Stimulated activated naive B cell treated with anti-CD40 and anti-IgM and Interleukin-4, amounts not matched to agents 10 μg/mL and 1 μg/mL and 100 μg/mL, for 72 hours (primary cell): ENCODE results near the gene TECTA.
"Not testable (repeated sequence)": the region's sequence is repeated elsewhere in the genome, so short reads cannot be mapped to it uniquely, and the experiment has no call there.

Experiments
- ATAC-seq, 2 donors: fragments of 150-1000 bp; cut with Tn5 transposase; replicated peaks; 2 replicates each; pipeline ENCODE4 v1.10.0; 2021; ENCODE audit warnings: moderate library complexity in 1 of 2
- DNase-seq: peaks from one replicate; pipeline ENCODE4 v3.0.0; 2021
- H3K27ac Mint-ChIP-seq: one replicate; pipeline ENCODE4 v1.8.0; 2022; ENCODE audit warnings: mild to moderate bottlenecking, mixed read lengths
- H3K27me3 Mint-ChIP-seq, 2 donors: one replicate each; pipeline ENCODE4 v1.8.0; 2022; ENCODE audit warnings: mixed read lengths in 2 of 2
- H3K36me3 Mint-ChIP-seq, 2 donors: one replicate each; pipeline ENCODE4 v1.8.0; 2022; ENCODE audit warnings: mixed read lengths in 2 of 2, mild to moderate bottlenecking in 1 of 2
- H3K4me1 Mint-ChIP-seq, 2 donors: one replicate each; pipeline ENCODE4 v1.8.0; 2022; ENCODE audit warnings: mixed read lengths in 2 of 2, mild to moderate bottlenecking in 1 of 2
- H3K4me3 Mint-ChIP-seq, 2 donors: one replicate each; pipeline ENCODE4 v1.8.0; 2022; ENCODE audit warnings: mild to moderate bottlenecking in 2 of 2, mixed read lengths in 2 of 2, moderate library complexity in 1 of 2
- H3K9me3 Mint-ChIP-seq, 2 donors: one replicate each; pipeline ENCODE4 v1.8.0; 2022; ENCODE audit warnings: mixed read lengths in 2 of 2, mild to moderate bottlenecking in 1 of 2

The TECTA gene

DNA sequence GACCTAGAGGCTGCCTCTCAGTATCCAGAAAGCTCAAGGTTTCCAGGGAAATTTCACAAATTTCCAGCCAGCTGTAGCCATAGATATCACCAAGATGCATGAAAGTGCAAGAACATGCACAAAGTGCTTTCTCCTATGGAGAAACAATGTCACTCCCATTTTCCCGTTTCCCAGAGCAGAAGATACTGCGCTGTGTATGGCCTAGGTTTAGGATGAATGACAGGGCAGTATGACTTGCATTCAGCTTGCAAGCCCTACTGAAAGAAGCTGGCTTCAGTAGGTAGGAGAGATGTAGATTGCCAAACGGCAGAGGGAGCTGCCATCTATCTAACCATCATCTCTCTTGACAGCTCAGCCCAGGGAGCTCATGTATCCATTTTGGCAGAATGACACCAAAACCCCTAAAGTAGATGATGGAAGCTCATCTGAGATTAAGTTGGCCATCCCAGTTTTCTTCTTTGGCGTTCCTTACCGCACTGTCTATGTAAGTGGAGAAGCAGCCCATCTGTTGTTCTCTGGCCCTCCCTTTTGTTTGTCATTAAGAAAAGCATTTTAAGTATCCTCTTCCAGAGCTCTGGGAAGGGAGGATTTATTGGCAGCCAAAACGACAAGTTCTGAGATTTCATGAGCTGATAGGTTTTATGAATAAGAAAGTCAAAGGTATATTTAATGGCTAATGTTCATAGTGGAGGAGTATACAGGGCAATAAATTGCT lies 4.6 kb downstream of the TECTA start:
- ATAC-seq (no peak), DNase-seq (no peak)
- H3K27me3 Mint-ChIP-seq = peaks cover 0 to 15% of the 10 kb centered on the region in 2 donors
- no peaks in the 10 kb centered on the region for H3K9me3 Mint-ChIP-seq
- no peak overlapping the region for H3K4me3 Mint-ChIP-seq
- peaks cover 0 to 2% of the 10 kb centered on the region in 2 donors for H3K36me3 Mint-ChIP-seq
- no peak overlapping the region for H3K27ac Mint-ChIP-seq
- no peaks in the 10 kb centered on the region for H3K4me1 Mint-ChIP-seq

DNA sequence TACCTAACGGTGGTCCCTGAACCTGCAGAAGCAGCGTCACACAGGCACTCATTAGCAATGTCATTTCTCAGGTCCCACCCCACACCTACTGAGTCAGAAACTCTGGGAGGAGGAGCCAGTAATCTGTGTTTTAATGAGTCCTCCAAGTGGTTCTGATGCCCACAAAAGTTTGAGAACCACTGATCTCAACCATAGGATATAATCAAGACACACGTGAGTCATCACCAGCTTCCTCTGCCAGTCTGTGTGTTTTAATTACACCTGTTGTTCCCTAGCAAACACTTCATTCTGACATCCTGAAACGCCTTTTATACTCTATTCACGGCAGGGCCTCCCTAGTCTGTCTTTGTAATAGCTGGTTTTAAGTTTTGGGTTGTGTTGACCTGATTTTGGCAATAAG lies 5.8 kb downstream of the TECTA start:
- Mint-ChIP-seq H3K27me3 (peaks cover 9 to 23% of the 10 kb centered on the region in 2 donors), H3K4me1 (no peaks in the 10 kb centered on the region), H3K36me3 (peaks cover 0 to 4% of the 10 kb centered on the region in 2 donors), H3K4me3 (no peak overlapping the region), H3K9me3 (no peaks in the 10 kb centered on the region), H3K27ac (no peak overlapping the region)
- DNase-seq = no peak
- no peak for ATAC-seq

DNA sequence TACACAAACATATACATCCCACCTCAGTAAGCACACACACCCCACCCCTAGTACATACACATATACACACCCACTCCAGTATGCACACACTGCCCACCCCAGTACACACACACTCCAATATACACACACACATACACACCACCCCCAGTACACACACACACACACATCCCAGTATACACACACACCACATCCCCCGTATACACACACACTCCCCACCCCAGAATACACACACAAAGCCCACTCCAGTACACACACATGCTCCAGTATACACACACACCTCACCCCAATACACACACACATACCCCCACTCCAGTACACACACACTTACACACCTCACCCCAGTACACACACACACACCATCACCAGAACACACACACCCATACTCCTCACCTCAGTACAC lies 7.4 kb downstream of the TECTA start:
- no peak overlapping the region for H3K27ac Mint-ChIP-seq
- no peaks in the 10 kb centered on the region for H3K9me3 Mint-ChIP-seq
- H3K27me3 Mint-ChIP-seq = peaks cover 24 to 32% of the 10 kb centered on the region in 2 donors
- peaks cover 5 to 9% of the 10 kb centered on the region in 2 donors for H3K4me1 Mint-ChIP-seq
- H3K36me3 Mint-ChIP-seq = peaks cover 0 to 4% of the 10 kb centered on the region in 2 donors
- no peak for ATAC-seq
- no peak for DNase-seq
- H3K4me3 Mint-ChIP-seq = no peak overlapping the region

DNA sequence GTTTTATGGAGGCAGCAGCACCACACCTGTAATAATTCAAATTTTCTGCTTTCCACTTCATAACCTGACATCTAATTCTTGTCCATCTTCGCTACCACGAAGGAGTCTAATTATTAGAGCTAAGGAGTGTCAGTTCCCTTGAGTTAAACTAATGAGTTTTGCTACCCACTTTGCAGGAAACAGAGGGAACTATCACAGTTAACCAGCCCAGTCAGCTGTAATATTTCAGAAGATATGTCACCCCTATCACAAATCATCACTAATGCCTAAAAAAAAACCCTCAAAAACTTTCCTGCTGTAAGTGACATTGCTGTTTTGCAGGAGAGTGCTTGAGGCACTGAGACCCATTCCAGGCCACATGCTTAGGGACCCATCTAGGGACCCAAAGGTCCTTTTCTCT lies 8.4 kb downstream of the TECTA start:
- ATAC-seq (no peak), DNase-seq (no peak)
- Mint-ChIP-seq H3K27me3 (peaks cover 32 to 35% of the 10 kb centered on the region in 2 donors), H3K27ac (no peak overlapping the region), H3K4me3 (no peak overlapping the region), H3K9me3 (no peaks in the 10 kb centered on the region), H3K36me3 (peaks cover 0 to 4% of the 10 kb centered on the region in 2 donors), H3K4me1 (peaks cover 5 to 9% of the 10 kb centered on the region in 2 donors)

DNA sequence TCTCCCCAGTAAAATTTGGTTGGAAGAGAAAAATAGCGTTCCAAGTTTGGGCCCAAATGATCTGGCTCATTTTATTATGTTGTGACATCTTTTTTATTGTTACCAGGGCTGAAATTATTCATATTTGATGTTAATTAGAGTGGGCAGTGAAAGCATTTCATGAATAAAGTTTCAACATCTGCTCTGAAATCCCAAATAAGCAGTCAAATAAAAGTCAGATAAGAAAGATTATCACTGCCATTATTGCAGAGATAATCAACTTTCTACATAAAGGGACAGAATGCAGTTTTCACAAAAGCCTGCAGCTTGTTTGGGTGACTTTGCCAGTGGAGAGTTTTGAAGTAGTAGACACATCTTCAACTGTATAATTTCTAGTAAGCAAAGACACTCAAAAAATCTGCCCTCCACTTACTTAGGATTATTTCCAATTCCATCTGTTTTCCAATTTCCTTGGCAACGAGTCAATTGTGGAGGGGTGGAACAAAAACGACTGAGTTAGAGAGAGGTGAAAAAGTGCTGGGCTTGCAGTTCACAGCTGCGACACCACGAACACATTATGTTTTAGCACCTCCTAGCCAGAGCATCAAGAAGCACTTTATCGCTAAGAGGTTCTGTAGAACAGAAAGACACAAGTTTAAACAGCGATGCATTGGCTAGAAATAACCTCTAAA lies 9.0 kb downstream of the TECTA start:
- Mint-ChIP-seq H3K27ac (no peak overlapping the region), H3K27me3 (peaks cover 33 to 34% of the 10 kb centered on the region in 2 donors), H3K9me3 (no peaks in the 10 kb centered on the region), H3K4me1 (peaks cover 5 to 9% of the 10 kb centered on the region in 2 donors), H3K36me3 (peaks cover 0 to 2% of the 10 kb centered on the region in 2 donors), H3K4me3 (no peak overlapping the region)
- no peak for DNase-seq
- no peak for ATAC-seq

DNA sequence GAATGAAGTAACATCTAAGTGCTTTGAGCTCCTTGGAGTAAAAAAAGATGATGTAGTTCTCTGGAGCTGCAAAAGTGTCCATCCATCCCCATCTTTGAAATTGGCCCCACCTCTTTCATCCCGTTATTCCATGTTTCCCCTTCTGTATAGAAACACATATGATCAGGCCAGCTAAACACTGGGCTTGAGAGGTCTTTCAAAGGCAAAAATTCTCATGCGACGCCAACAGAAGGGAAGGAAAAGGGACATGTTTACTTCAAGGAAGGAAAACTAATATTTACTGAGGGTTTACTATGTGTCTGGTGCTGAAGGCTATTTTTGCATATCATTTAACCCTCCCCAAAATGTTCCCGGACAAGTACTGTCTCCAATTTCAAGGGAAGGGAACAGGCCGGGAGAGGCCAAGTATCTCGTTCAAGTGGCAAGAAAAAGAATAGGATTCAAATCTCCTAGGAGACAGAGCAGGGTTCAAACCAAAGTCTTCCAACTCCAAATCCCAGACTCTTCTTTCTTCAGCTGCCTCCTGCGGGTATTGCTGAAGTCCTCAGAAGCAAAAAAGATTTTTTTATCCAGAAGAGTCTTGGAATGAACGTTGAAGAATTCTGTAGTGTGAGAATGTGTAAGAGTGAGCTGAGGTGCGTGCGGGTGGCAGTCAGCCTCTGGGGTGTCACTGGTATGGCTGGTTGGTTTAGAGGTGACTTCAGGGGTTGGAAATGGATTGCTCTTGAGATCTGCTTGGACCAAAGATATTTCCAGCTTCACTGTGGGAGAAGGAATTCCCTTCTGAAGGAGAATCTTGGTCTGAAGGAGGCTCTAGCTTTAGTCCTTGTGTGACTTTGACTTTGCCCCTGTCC lies 10.1 kb downstream of the TECTA start:
- H3K4me3 Mint-ChIP-seq = no peak overlapping the region
- H3K9me3 Mint-ChIP-seq = no peaks in the 10 kb centered on the region
- H3K27ac Mint-ChIP-seq = no peak overlapping the region
- H3K36me3 Mint-ChIP-seq = peaks cover 0 to 2% of the 10 kb centered on the region in 2 donors
- H3K4me1 Mint-ChIP-seq = peaks cover 5 to 9% of the 10 kb centered on the region in 2 donors
- no peak for DNase-seq
- peaks cover 43 to 45% of the 10 kb centered on the region in 2 donors for H3K27me3 Mint-ChIP-seq
- no peak for ATAC-seq

DNA sequence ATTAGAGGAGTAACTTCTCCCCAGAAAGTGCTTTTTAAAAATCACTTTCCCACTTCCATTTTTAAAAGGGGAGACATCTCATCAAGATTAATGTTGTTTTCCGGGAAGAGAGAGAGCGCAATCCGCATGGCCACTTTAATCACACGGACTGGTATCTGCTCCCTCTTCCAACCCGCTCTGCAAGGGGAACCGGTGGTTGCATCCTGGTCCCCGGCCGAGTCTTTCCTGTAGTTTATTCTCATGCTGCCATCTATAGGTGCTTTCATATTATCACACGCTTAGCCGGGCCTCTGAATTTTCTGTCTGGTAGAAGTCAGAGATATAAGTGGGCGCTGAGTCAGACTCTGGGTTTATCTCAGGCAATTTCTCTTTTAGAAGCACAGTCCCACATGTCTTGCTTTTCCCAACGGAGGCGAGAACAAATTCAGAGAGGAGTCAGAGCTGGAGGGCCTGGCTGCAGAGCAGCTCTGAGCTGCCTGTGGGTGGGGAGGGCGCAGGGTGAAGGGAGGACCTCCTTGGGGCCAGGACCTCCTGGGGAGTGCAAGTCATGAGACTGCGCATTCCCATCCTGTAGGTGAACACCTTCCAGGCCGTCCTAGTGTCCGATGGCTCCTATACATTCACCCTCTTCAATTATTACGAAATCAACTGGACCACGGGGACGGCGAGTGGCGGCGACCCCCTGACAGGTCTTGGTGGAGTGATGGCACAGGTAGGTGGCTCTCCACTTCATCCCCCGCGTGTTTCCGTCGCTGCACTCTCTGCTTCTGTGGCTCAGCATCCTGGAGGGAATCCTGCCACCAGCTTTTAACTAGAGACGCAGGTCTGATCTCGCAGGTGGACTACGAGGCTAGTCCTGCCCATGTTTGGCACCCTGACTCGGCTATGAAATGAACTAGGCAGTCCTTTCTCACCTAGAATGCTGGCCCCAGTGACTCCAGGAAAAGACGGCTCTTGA lies 11.7 kb downstream of the TECTA start:
- peak; percentile 4 for DNase-seq
- Mint-ChIP-seq H3K4me1 (peaks cover 5 to 9% of the 10 kb centered on the region in 2 donors), H3K36me3 (peaks cover 0 to 2% of the 10 kb centered on the region in 2 donors), H3K27me3 (peaks cover 44 to 54% of the 10 kb centered on the region in 2 donors), H3K4me3 (no peak overlapping the region), H3K27ac (no peak overlapping the region), H3K9me3 (no peaks in the 10 kb centered on the region)
- peak; percentile 73 to 81 for ATAC-seq

DNA sequence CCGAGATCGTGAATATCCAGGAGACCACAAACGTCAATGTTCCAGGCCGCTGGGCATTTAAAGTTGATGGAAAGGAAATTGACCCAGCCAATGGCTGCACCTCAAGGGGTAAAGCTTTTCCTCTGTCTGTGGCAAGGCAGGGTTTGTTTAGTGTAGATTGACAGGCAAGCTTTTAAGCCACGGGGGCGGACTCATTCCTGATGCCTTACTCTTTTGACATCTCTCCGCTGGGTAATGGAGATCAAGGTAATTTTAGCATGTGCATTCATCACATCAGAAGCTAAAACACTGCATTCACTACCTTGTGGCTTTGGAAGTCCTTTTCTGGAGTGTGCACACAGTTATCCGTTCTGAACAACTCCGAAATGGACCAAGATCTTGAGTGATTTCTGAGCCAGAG lies 12.6 kb downstream of the TECTA start:
- Mint-ChIP-seq H3K27me3 (peaks cover 40 to 55% of the 10 kb centered on the region in 2 donors), H3K27ac (no peak overlapping the region), H3K4me3 (no peak overlapping the region), H3K9me3 (no peaks in the 10 kb centered on the region), H3K36me3 (peaks cover 0 to 2% of the 10 kb centered on the region in 2 donors), H3K4me1 (peaks cover 5 to 9% of the 10 kb centered on the region in 2 donors)
- no peak for DNase-seq
- ATAC-seq = no peak

DNA sequence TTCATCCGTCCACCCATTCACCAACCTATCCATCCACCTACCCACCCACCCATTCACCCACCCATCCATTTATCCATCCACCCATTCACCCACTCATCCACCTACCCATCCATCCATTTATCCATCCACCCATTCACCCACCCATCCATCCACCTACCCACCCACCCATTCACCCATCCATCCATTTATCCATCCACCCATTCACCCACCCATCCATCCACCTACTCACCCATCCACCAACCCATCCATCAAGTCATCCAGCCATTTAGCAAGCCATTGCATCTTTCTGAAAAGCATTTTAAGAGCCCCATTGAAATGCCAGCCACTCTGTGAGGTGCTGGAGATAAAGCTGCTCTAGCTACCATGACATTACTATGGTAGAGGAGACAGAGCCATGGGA lies 14.0 kb downstream of the TECTA start:
- not testable (repeated sequence) for DNase-seq, H3K36me3 Mint-ChIP-seq, H3K27ac Mint-ChIP-seq, H3K9me3 Mint-ChIP-seq, H3K4me3 Mint-ChIP-seq, H3K4me1 Mint-ChIP-seq, ATAC-seq
- H3K27me3 Mint-ChIP-seq = peaks cover 37 to 55% of the 10 kb centered on the region in 2 donors

DNA sequence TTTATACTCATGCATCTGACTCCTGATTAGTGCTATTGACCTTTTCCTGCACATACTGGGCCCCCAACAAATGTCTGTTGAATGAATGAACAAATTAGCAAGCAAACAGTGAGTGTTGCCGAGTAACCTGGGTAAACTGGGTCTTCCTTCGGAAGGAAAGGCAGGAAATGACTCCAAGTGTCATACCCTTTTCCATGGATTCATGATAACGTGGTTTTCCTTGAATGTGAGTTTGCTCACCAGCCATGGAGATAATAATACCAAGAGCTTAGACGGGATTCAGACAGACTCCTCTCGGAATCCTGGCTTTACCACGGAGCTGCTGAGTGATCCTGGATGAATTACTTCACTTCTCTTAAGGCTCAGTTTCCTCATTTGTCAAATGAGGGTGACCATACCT lies 16.7 kb downstream of the TECTA start:
- no peak for DNase-seq
- peaks cover 25 to 36% of the 10 kb centered on the region in 2 donors for H3K27me3 Mint-ChIP-seq
- ATAC-seq = no peak
- no peak overlapping the region for H3K27ac Mint-ChIP-seq
- H3K9me3 Mint-ChIP-seq = peaks cover 0 to 2% of the 10 kb centered on the region in 2 donors
- H3K36me3 Mint-ChIP-seq = no peaks in the 10 kb centered on the region
- peaks cover 0 to 3% of the 10 kb centered on the region in 2 donors for H3K4me1 Mint-ChIP-seq
- H3K4me3 Mint-ChIP-seq = no peak overlapping the region

DNA sequence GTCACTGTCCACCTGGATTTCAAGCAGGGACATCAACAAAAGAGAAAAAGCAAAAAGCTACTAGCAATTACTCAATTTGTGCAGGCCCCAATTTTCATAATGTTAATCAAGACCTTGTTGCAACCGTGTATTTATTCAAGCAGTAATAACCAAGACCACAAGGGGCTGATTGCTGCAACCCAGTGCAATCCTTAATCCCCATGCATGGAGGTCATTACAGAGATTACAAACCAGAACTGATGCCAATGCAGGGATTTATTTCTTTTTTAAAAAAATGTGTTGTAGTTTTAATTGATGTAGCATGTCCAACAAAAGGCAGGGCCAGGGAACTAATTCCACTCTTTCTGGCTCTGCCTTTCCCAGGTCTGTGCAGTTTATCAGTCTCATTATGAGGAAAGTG lies 18.4 kb downstream of the TECTA start:
- no peak overlapping the region for H3K4me3 Mint-ChIP-seq
- H3K4me1 Mint-ChIP-seq = no peaks in the 10 kb centered on the region
- DNase-seq (no peak), ATAC-seq (no peak)
- peaks cover 13 to 22% of the 10 kb centered on the region in 2 donors for H3K27me3 Mint-ChIP-seq
- no peaks in the 10 kb centered on the region for H3K36me3 Mint-ChIP-seq
- H3K9me3 Mint-ChIP-seq = peaks cover 0 to 7% of the 10 kb centered on the region in 2 donors
- no peak overlapping the region for H3K27ac Mint-ChIP-seq

DNA sequence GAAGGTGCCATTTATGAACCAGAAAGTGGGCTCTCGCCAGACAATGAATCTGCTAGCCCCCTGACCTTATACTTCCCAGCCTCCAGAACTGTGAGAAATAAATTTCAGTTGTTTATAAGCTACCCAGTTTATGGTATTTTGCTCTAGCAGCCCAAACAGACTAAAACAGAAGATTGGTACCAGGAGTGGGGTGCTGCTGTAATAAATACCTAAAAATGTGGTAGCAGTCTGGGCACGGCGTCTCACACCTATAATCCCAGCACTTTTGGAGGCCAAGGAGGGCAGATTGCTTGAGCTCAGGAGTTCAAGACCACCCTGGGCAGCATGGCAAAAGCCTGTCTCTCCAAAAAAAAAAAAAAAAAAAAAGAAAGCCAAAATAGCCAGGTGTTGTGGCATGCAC lies 21.3 kb downstream of the TECTA start:
- peaks cover 0 to 11% of the 10 kb centered on the region in 2 donors for H3K27me3 Mint-ChIP-seq
- ATAC-seq (no peak), DNase-seq (no peak)
- H3K4me3 Mint-ChIP-seq = no peak overlapping the region
- H3K36me3 Mint-ChIP-seq = no peaks in the 10 kb centered on the region
- peaks cover 0 to 7% of the 10 kb centered on the region in 2 donors for H3K9me3 Mint-ChIP-seq
- no peak overlapping the region for H3K27ac Mint-ChIP-seq
- no peaks in the 10 kb centered on the region for H3K4me1 Mint-ChIP-seq

DNA sequence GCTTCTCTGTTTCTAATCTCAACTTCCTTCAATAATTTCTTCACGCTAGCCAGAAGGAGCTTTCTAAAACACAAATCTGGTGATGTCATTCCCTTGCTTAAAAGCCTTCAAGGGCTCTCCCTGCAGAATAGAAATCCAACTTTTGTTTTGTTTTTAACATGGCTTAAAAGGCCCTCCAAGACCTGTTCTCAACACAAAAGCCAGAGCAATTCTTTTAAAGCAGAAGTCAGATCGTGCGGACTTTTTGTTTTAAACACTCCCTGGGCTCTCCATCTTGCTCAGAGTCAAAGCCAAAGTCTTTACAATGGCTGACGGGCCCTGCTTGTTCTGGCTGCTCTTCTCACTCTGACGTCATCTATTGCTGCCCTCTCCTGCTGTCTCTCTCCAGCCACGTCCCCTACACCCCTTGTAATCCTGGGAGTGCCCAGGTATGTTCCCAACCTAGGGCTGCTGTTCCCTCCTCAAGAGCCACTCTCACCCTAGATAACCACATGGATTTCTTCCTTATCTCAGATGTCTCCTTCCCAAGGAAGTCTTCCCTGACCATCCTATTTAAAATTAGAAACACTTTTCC lies 22.5 kb downstream of the TECTA start:
- ATAC-seq (no peak), DNase-seq (no peak)
- Mint-ChIP-seq H3K27ac (no peak overlapping the region), H3K9me3 (peaks cover 0 to 7% of the 10 kb centered on the region in 2 donors), H3K36me3 (no peaks in the 10 kb centered on the region), H3K4me3 (no peak overlapping the region), H3K4me1 (no peaks in the 10 kb centered on the region), H3K27me3 (peaks cover 0 to 13% of the 10 kb centered on the region in 2 donors)
